HG03045 (cell line): ENCODE measurements around the gene DCAF6.
"Not testable (repeated sequence)": the region's sequence is repeated elsewhere in the genome, so short reads cannot be mapped to it uniquely, and the experiment has no call there.

ENCODE experiments used
- ATAC-seq: cut with Tn5 transposase; IDR thresholded peaks from one replicate; pipeline ENCODE4 v1.9.1; 2021; ENCODE audit warnings: mild to moderate bottlenecking, moderate library complexity; ENCODE audit not compliant: unreplicated experiment

Gene DCAF6

GRCh38 chr1:167924102-167924501 is 12.4 kb upstream of the DCAF6 start:
- ATAC-seq: no peak

GRCh38 chr1:167924543-167925231 is 11.8 kb upstream of the DCAF6 start:
- ATAC-seq: no peak

- no peak for ATAC-seq
Measured at GRCh38 chr1:167926486-167926997, 9.9 kb upstream of the DCAF6 start.

GRCh38 chr1:167927046-167927754 is 9.3 kb upstream of the DCAF6 start:
- ATAC-seq: no peak

- no peak for ATAC-seq
Measured at GRCh38 chr1:167928457-167928852, 8.0 kb upstream of the DCAF6 start.

- ATAC-seq: not testable (repeated sequence)
Measured at GRCh38 chr1:167928919-167929318, 7.6 kb upstream of the DCAF6 start.

- no peak for ATAC-seq
Measured at GRCh38 chr1:167929725-167930124, 6.8 kb upstream of the DCAF6 start.

GRCh38 chr1:167933788-167934187 is 2.7 kb upstream of the DCAF6 start:
- ATAC-seq: no peak

GRCh38 chr1:167934426-167935215 is 1.9 kb upstream of the DCAF6 start:
- no peak for ATAC-seq

- peak; percentile 5 for ATAC-seq
Measured at GRCh38 chr1:167935216-167936067, 1.0 kb upstream of the DCAF6 start.

- peak; percentile 19 for ATAC-seq
Measured at GRCh38 chr1:167936930-167937708, 636 bp downstream of the DCAF6 start, which contains the start of gene MPC2. Gene MPC2, minus strand, starts transcription at chr1:167937072. Its CDS starts 1,231 bp downstream, at chr1:167935841.

GRCh38 chr1:167937709-167938010 is 1.2 kb downstream of the DCAF6 start:
- ATAC-seq: no peak

- no peak for ATAC-seq
Measured at GRCh38 chr1:167938080-167938636, 1.7 kb downstream of the DCAF6 start.

- no peak for ATAC-seq
Measured at GRCh38 chr1:167940264-167940663, 3.8 kb downstream of the DCAF6 start.

- ATAC-seq: no peak
Measured at GRCh38 chr1:167943541-167943940, 7.1 kb downstream of the DCAF6 start.

- ATAC-seq: no peak
Measured at GRCh38 chr1:167947733-167948132, 11.2 kb downstream of the DCAF6 start.

GRCh38 chr1:167949785-167950184 is 13.3 kb downstream of the DCAF6 start:
- ATAC-seq: no peak

GRCh38 chr1:167950569-167950968 is 14.1 kb downstream of the DCAF6 start:
- no peak for ATAC-seq

- ATAC-seq: no peak
Measured at GRCh38 chr1:167955915-167956314, 19.4 kb downstream of the DCAF6 start.

- ATAC-seq: no peak
Measured at GRCh38 chr1:167957710-167958109, 21.2 kb downstream of the DCAF6 start.
